ENCODE measurements around the gene TCERG1L.
"Not testable (repeated sequence)": the region's sequence is repeated elsewhere in the genome, so short reads cannot be mapped to it uniquely, and the experiment has no call there.

TCERG1L gene

DNA sequence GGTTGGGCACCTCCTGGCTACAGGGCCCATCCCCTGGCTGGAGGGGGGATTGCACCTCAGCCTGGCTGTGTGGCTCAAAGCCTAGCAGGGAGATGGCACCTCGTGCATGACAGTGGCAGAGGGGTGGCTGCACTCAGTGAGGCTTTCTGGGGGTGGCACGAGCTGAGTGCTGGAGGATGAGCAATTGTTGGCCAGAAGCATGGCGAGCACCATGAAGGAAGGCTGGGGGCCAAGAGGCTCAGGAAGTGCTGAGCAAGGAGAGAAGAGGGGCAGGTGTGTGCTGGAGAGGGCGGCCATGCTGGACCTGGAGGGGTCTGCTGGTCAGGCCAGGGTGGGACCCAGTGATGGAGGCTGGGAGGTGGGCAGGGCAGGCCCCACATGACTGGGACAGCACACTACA is 65.4 kb downstream of the TCERG1L start:
- DNase-seq, result no peak

- DNase-seq, result peak in 1 of 2 donors; percentile 1
Measured at GRCh38 chr10:131245475-131246059, 66.0 kb downstream of the TCERG1L start.

GRCh38 chr10:131244836-131245235 is 66.7 kb downstream of the TCERG1L start:
- DNase-seq, result no peak

- DNase-seq, result no peak
Measured at GRCh38 chr10:131243076-131243475, 68.4 kb downstream of the TCERG1L start.

- DNase-seq, result peak in 1 of 2 donors; percentile 12
Measured at GRCh38 chr10:131242007-131242406, 69.5 kb downstream of the TCERG1L start.

DNA sequence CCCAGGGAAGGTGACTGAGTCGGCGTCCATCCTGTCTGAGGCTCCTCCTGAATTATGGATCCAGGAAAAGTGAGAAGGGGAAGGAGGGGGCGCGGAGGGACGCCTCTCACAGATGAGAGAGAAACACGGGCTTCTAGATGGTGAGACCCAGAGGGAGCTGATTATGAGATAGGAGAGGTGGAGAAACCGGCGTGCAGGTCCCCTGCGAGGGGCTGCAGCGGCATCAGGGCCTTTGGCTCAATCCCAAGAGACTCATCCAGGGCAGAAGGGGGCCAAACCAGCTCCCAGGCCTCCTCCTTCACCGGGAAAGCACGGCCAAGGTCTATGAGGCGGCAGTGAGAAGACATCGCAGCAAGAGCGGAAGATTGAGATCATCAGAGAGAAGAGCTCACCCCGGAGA is 70.8 kb downstream of the TCERG1L start:
- DNase-seq, result no peak

- no peak for DNase-seq
Measured at GRCh38 chr10:131239926-131240325, 71.6 kb downstream of the TCERG1L start.

- no peak for DNase-seq
Measured at GRCh38 chr10:131239450-131239849, 72.1 kb downstream of the TCERG1L start.

- no peak for DNase-seq
Measured at GRCh38 chr10:131238669-131239280, 72.7 kb downstream of the TCERG1L start.

DNA sequence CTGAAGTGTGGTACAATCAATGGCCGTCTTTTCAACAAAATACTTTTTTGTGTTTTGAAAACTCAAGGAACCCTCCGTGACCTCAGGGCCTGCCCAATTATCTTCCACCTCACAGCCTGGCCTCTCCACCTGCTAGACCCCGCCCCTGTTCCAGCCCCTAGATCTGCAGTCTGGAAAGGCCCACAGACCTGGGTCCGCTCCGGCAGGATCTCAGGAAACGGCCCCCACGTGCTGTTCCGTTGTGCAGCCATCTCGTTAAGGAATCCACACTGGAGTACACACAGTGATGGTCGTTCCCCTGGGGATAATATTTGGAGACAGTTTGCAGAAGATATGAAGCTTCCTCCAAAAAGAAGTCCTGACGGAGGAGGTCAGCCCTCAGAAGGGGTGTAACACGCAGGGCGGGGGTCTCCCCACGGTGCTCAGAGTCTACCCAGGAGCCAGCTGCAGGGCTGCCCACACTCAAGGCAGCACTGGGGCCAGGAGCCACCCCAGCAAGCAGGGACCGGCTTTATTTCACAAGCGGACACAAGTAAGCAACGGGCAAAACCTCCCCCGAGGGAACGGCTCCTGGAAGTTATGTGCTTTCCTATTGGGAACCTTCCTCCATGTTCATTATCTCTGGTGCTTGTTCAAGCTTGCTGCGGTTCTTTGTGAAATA is 73.4 kb downstream of the TCERG1L start:
- DNase-seq, result no peak

DNA sequence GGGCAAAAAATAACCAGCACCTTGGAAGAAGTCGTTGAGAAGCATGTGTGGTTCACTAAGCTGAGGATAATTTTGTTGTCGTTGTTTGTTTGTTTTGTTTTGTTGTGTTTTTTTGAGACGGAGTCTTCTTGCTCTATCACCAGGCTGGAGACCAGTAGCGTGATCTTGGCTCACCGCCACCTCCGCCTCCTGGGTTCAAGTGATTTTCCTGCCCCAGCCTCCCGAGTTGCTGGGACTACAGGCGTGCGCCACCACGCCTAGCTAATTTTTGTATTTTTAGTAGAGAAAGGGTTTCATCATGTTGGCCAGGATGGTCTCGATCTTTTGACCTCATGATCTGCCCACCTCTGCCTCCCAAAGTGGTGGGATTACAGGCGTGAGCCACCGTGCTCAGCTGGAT is 76.9 kb downstream of the TCERG1L start:
- not testable (repeated sequence) for DNase-seq

- DNase-seq, result no peak
Measured at GRCh38 chr10:131233611-131234258, 77.8 kb downstream of the TCERG1L start.

DNA sequence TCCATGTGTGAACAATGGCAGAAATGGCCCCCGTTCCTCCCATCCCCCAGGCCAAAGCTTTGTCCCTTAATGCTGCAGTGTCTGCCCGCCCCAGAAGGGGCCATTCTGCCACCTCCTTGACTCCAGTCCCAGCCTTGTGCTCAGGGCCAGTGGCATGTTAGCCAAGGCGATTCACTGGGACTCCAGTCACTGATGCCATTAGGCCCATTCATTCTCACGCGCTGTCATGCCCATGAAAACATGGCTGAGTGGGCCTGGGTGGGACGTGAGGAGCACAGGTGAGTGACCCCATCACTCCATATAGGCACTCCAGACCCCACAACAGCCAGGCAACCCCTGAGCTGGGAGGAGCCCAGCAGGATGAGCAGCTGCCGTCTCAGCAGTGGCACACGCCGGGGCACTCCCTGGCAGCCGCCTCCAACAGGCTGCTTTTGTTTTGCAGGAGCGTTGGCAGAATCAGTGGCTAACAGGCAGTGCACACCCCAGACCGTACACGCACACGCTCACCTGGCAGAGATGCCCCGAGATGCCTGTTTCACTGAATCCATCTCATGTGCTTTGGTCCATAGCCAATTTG is 79.5 kb downstream of the TCERG1L start:
- DNase-seq, result no peak

GRCh38 chr10:131231323-131231964 is 80.1 kb downstream of the TCERG1L start:
- DNase-seq, result no peak

DNA sequence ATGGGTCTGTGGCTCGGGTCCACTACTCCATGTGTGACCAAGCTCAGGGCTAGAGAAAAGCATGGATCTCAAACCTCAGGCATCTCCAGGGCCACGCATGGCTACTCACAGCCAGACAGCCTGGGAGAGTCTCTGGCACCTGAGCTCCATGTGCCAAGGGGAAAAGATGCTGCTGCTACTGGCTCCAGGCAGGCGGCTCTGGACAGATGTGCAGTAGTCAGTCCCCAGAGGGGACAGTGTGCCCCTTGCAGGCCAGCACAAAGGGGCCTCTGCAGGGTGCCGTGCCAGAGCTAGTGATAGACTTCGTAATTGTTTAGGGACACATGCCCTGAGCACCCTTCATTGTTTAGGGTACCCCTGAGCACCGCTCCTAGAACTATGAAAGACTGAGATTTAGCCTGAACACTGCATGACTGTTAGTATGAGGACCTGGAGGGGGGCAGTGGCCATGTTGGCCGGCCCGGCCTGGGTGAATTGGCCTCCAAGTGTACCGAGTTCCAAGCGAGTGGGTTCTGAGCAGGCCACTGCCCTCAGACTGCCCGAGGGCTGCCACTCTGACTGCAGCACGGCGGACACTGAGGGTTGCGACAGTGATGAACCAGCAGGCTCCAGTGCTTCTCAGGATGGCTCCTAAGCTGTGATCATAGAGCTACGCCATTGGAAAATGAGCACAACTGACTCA is 80.7 kb downstream of the TCERG1L start:
- DNase-seq, result no peak

DNA sequence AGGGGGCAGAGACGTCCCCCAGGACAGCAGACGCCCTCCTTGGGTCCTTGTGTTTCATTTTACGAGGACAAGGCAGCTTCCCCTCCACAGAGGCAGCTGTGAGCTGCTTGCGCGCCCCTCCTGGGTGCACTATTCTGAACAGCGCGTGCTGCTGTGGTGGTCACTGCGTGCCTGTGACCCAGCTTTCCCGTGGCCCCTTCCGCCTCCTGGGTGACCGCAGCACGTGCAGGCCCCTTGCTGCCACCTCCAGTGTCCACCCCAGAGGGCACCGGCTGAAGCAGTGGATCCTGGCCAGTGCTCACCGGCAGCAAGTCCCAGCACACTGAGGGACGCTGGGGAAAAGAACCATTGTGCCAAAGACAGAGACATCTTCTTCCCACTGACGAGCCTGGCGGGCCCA is 81.4 kb downstream of the TCERG1L start:
- no peak for DNase-seq

GRCh38 chr10:131227163-131227740 is 84.3 kb downstream of the TCERG1L start:
- DNase-seq, result no peak

GRCh38 chr10:131226446-131227162 is 84.9 kb downstream of the TCERG1L start:
- DNase-seq, result no peak

- DNase-seq, result no peak
Measured at GRCh38 chr10:131224106-131224505, 87.4 kb downstream of the TCERG1L start.

- DNase-seq, result no peak
Measured at GRCh38 chr10:131223422-131223821, 88.1 kb downstream of the TCERG1L start.

DNA sequence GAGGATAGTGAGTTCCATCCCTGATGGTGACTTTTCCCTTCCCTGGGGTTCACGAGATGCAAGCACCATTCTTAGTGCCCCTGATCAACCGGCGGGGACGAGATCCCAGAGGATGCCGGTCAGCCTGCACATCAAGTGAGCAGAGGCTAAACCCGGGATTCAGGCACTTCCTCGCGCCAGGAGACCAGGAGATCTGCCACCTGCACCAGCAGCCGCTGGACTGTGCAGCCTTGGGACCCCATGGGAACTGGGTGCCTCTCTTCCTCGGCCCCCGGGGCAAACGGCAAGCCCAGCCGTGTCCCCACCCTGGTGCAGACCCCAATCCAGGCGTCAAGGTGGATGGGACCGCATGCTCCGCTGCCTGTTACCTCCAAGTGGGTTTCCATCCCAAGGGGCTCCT is 88.5 kb downstream of the TCERG1L start:
- no peak for DNase-seq

Data from inflammatory macrophage treated with lipopolysaccharide for 1 hour (primary cell).